HepG2 (cell line): ENCODE data around the gene PTGIS. TPM values are rescaled to one million over a fixed set of nuclear protein-coding genes. Genes with fewer than 3 reads are reported as not detected.

Experiments used
- ATAC-seq: fragments of 200-7000 bp; cut with Tn5 transposase; 3 replicates; pipeline ENCODE4 v1.9.1; 2020; ENCODE audit warnings: mild to moderate bottlenecking, moderate library complexity
- BruUV-seq: library from RNA; stranded (reverse); fragments of 400-500 nt; replicated peaks from 2 replicates; lab custom pipeline; 2021; lab: Mats Ljungman, UMichigan
- CTCF ChIA-PET: fragments of 300-600 bp; formaldehyde crosslinking; extraction: SDS; loops from one replicate; lab custom pipeline; 2021; ENCODE audit warnings: low total read pairs, inconsistent platforms, low intra/inter-chr PET ratio; lab: Yijun Ruan, JAX
- POLR2A ChIA-PET: fragments of 350-600 bp; sonication (Branson Sonifier 250); formaldehyde crosslinking; loops from one replicate; lab custom pipeline; 2020; ENCODE audit warnings: antibody characterized with exemption, inconsistent platforms; lab: Yijun Ruan, JAX
- DNase-seq: peaks from one replicate; pipeline ENCODE4 v3.0.0-alpha.2; 2015; ENCODE audit warnings: low spot score
- FAIRE-seq: peaks from 3 replicates; lab custom pipeline; 2011; peaks lifted over from hg19 to GRCh38; lab: Jason Lieb, UNC
- H2AFZ ChIP-seq: one replicate; pipeline ENCODE4 v1.6.1; 2011; ENCODE audit warnings: low read length, inconsistent platforms
- H3K27ac ChIP-seq: fragments of 300-600 bp; 3 replicates; pipeline ENCODE4 v1.8.0; 2011; ENCODE audit warnings: mixed run types, mild to moderate bottlenecking, mixed read lengths, low read length, inconsistent platforms; ENCODE audit not compliant: insufficient read depth; ENCODE audit errors: extremely low read length
- H3K27me3 ChIP-seq, 2 experiments: fragments of 200-600 bp in 1 of 2; 2 replicates in 1 of 2; 3 replicates in 1 of 2; pipeline versions ENCODE4 v1.6.0 to v1.8.0; 2011; ENCODE audit warnings: low read length in 2 of 2, mild to moderate bottlenecking in 2 of 2, moderate library complexity in 2 of 2, inconsistent platforms in 1 of 2; ENCODE audit not compliant: insufficient read depth in 2 of 2, control insufficient read depth in 1 of 2
- H3K36me3 ChIP-seq, 2 experiments: fragments of 200-600 bp in 1 of 2; replicated peaks in 1 of 2; 2 replicates in 1 of 2; 3 replicates in 1 of 2; pipeline versions ENCODE4 v1.5.1 to v1.8.0; 2011; ENCODE audit warnings: low read length in 2 of 2, inconsistent platforms in 1 of 2; ENCODE audit not compliant: insufficient read depth in 2 of 2, control insufficient read depth in 1 of 2
- H3K4me1 ChIP-seq: 2 replicates; pipeline ENCODE4 v1.5.1; 2012; ENCODE audit warnings: low read length, inconsistent platforms; ENCODE audit not compliant: insufficient read depth
- H3K4me2 ChIP-seq: 2 replicates; pipeline ENCODE4 v1.6.0; 2011; ENCODE audit warnings: low read depth, low read length, inconsistent platforms
- H3K4me3 ChIP-seq, 3 experiments: fragments of 200-600 bp in 1 of 3; sonication (generic), shearing (Covaris generic) in 1 of 3; replicated peaks in 1 of 3; 2 replicates each; pipeline ENCODE4 v1.5.1; 2011 to 2016; ENCODE audit warnings: low read length in 3 of 3, inconsistent platforms in 2 of 3, low read depth in 2 of 3, mild to moderate bottlenecking in 2 of 3, control low read depth in 1 of 3, mixed read lengths in 1 of 3; ENCODE audit not compliant: insufficient read depth in 1 of 3
- H3K79me2 ChIP-seq: one replicate; pipeline ENCODE4 v1.6.1; 2011; ENCODE audit warnings: low read length, inconsistent platforms; ENCODE audit not compliant: insufficient read depth
- H3K9ac ChIP-seq: 2 replicates; pipeline ENCODE4 v1.6.0; 2011; ENCODE audit warnings: mild to moderate bottlenecking, low read depth, low read length, inconsistent platforms; ENCODE audit not compliant: insufficient read depth
- H3K9me3 ChIP-seq: 2 replicates; pipeline ENCODE4 v1.5.1; 2012; ENCODE audit warnings: mild to moderate bottlenecking, low read length
- H4K20me1 ChIP-seq: 2 replicates; pipeline ENCODE4 v1.6.0; 2011; ENCODE audit warnings: inconsistent platforms, mild to moderate bottlenecking, low read length, moderate library complexity; ENCODE audit not compliant: insufficient read depth
- HOXD1 ChIP-seq: sonication (generic); formaldehyde crosslinking; IDR thresholded peaks from 2 replicates; pipeline ENCODE4 v1.5.0; 2020; ENCODE audit warnings: missing genetic modification reagents
- NFATC3 ChIP-seq: sonication (generic); formaldehyde crosslinking; IDR thresholded peaks from 2 replicates; pipeline ENCODE4 v1.5.1; 2020; ENCODE audit warnings: mild to moderate bottlenecking, missing genetic modification reagents
- RAD21 ChIP-seq: fragments of 450-650 bp; formaldehyde crosslinking; IDR thresholded peaks from 2 replicates; pipeline ENCODE4 v1.5.0; 2020; ENCODE audit warnings: mild to moderate bottlenecking
- ZNF589 ChIP-seq: sonication (generic); formaldehyde crosslinking; conservative IDR thresholded peaks from 2 replicates; pipeline ENCODE4 v1.8.0; 2022; ENCODE audit warnings: mild to moderate bottlenecking, moderate library complexity, missing genetic modification reagents
- ZNF780A ChIP-seq: sonication (generic); formaldehyde crosslinking; IDR thresholded peaks from 2 replicates; pipeline ENCODE4 v1.8.0; 2022; ENCODE audit warnings: mild to moderate bottlenecking, missing genetic modification reagents, moderate library complexity
- ZNF891 ChIP-seq: sonication (generic); formaldehyde crosslinking; IDR thresholded peaks from 2 replicates; pipeline ENCODE4 v1.5.0; 2020; ENCODE audit warnings: mild to moderate bottlenecking, missing genetic modification reagents
- ZSCAN31 ChIP-seq: sonication (generic); formaldehyde crosslinking; IDR thresholded peaks from 2 replicates; pipeline ENCODE4 v1.5.0; 2020; ENCODE audit warnings: low read depth, mild to moderate bottlenecking, missing genetic modification reagents
- WGBS: methylation state at CpG from one replicate; pipeline ENCODE4 v1.1.6; 2017; ENCODE audit warnings: low lambda C conversion rate; 5-methylcytosine and 5-hydroxymethylcytosine counted together
- in situ Hi-C: cut with HindIII; loops from 2 replicates; pipeline ENCODE4 v1.10.0; 2017; ENCODE audit warnings: low pct_unique_long_range_greater_than_20kb; ENCODE audit not compliant: extremely low pct_ligation_motif_present
- intact Hi-C: fragments of 100-400 bp; cut with micrococcal nuclease; formaldehyde crosslinking; loops from one replicate; pipeline ENCODE4 v1.10.0; 2022; ENCODE audit not compliant: unreplicated experiment
- polyA plus RNA-seq, 8 experiments: library from polyadenylated mRNA; depleted of rRNA in 3 of 8; stranded (reverse) in 7 of 8; unstranded in 1 of 8; fragments of >200 nt; fragmentation: Illumina TruSeq in 4 of 8; extraction: Trizol in 4 of 8; gene quantifications; 2 replicates each; pipeline versions ENCODE4 v1.2.1 to v1.2.3, GENCODE V29; 2011 to 2016; ENCODE audit warnings: low read depth in 4 of 8, missing spikeins in 1 of 8, mixed read lengths in 1 of 8; ENCODE audit not compliant: insufficient read depth in 1 of 8
- total RNA-seq, 5 experiments: library from RNA; depleted of rRNA; stranded (reverse); fragments of >200 nt; fragmentation: Illumina TruSeq; extraction: Trizol; gene quantifications; 2 replicates each; pipeline ENCODE4 v1.2.3, GENCODE V29; 2016; ENCODE audit warnings: low read depth in 1 of 5
- TF ChIP-seq, protein P1 (sequence below): sonication (generic); formaldehyde crosslinking; IDR thresholded peaks from 2 replicates; pipeline ENCODE4 v1.4.0; 2020; ENCODE audit warnings: mild to moderate bottlenecking, missing genetic modification reagents

The PTGIS gene
- total and polyA plus RNA-seq, 2 of the 13 experiments (the other 11 are each of a cell fraction or from before 2014, with no cell fraction given) = not detected

- no peaks in the 10 kb centered on the region for H3K36me3 ChIP-seq
- DNase-seq (no peak), ATAC-seq (no peak), FAIRE-seq (no peak)
- H3K4me1 ChIP-seq = peaks cover 36% of the 10 kb centered on the region
- in situ Hi-C loops (loop anchor here (5.0 kb wide), 2 partner anchors 94 to 149 kb away; no protein-coding TSS in a partner anchor), intact Hi-C loops (loop anchor here (5.0 kb wide), 1 partner anchor 39 kb away; no protein-coding TSS in a partner anchor)
- no peak overlapping the region for H3K9ac ChIP-seq
- no peak overlapping the region for H2AFZ ChIP-seq
- H3K27me3 ChIP-seq = peaks cover 4 to 32% of the 10 kb centered on the region in 2 experiments; a peak in 3 of 5 replicates
- H3K9me3 ChIP-seq = no peaks in the 10 kb centered on the region
- H3K4me3 ChIP-seq = no peak overlapping the region
- ChIA-PET CTCF (interaction anchor here (9.6 kb wide), 1 partner anchor 147 kb away, joined by 159 read pairs; no protein-coding TSS in a partner anchor), POLR2A (no interaction called here)
- no peak overlapping the region for H3K27ac ChIP-seq
- H3K4me2 ChIP-seq = no peak overlapping the region
- peaks cover 30% of the 10 kb centered on the region; the same call in 1 of the 2 replicates for H4K20me1 ChIP-seq
- TF ChIP-seq ZNF589 (no peak), ZNF891 (CRISPR knock-in tag) (no peak), HOXD1 (no peak), NFATC3 (no peak), RAD21 (CRISPR knock-in tag) (no peak), ZSCAN31 (CRISPR knock-in tag) (no peak), ZNF780A (CRISPR knock-in tag) (no peak)
- TF ChIP-seq, protein P1, sequence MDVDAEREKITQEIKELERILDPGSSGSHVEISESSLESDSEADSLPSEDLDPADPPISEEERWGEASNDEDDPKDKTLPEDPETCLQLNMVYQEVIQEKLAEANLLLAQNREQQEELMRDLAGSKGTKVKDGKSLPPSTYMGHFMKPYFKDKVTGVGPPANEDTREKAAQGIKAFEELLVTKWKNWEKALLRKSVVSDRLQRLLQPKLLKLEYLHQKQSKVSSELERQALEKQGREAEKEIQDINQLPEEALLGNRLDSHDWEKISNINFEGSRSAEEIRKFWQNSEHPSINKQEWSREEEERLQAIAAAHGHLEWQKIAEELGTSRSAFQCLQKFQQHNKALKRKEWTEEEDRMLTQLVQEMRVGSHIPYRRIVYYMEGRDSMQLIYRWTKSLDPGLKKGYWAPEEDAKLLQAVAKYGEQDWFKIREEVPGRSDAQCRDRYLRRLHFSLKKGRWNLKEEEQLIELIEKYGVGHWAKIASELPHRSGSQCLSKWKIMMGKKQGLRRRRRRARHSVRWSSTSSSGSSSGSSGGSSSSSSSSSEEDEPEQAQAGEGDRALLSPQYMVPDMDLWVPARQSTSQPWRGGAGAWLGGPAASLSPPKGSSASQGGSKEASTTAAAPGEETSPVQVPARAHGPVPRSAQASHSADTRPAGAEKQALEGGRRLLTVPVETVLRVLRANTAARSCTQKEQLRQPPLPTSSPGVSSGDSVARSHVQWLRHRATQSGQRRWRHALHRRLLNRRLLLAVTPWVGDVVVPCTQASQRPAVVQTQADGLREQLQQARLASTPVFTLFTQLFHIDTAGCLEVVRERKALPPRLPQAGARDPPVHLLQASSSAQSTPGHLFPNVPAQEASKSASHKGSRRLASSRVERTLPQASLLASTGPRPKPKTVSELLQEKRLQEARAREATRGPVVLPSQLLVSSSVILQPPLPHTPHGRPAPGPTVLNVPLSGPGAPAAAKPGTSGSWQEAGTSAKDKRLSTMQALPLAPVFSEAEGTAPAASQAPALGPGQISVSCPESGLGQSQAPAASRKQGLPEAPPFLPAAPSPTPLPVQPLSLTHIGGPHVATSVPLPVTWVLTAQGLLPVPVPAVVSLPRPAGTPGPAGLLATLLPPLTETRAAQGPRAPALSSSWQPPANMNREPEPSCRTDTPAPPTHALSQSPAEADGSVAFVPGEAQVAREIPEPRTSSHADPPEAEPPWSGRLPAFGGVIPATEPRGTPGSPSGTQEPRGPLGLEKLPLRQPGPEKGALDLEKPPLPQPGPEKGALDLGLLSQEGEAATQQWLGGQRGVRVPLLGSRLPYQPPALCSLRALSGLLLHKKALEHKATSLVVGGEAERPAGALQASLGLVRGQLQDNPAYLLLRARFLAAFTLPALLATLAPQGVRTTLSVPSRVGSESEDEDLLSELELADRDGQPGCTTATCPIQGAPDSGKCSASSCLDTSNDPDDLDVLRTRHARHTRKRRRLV = no peak
- no peaks in the 10 kb centered on the region for H3K79me2 ChIP-seq
- 38% methylated on average over 3 of the region's 3 CpGs for WGBS
- no TSS peak for BruUV-seq
These were observed 86.8 kb downstream of the PTGIS start for GRCh38 chr20:49481116-49481515.
